ENCODE results near the gene PFN3.
"Not testable (repeated sequence)": the region's sequence is repeated elsewhere in the genome, so short reads cannot be mapped to it uniquely, and the experiment has no call there.

DNA sequence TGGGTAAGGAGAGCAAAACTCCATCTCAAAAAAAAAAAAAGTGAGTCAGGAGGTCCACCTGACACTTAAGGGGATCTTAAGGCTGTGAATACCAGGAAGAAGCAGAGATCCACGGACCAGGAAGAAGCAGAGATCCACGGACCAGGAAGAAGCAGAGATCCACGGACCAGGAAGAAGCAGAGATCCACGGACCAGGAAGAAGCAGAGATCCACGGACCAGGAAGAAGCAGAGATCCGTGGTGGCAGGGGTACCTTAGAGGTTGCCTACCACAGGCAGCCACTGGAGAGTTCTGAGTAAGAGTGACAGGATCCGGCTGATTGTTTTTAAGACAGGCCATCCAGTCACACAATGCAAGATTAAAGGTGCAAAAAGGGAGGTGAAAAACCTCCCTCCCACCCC, 20.0 kb upstream of the PFN3 start:
- TF ChIP-seq POLR2A (IDR thresholded peaks at IDR 0.05); POLR2AphosphoS5 (IDR thresholded peaks at IDR 0.05; ENCODE audit: insufficient read depth in 1 of 2, low read depth in 1 of 2): not testable (repeated sequence)
- TF ChIP-seq, protein P1, sequence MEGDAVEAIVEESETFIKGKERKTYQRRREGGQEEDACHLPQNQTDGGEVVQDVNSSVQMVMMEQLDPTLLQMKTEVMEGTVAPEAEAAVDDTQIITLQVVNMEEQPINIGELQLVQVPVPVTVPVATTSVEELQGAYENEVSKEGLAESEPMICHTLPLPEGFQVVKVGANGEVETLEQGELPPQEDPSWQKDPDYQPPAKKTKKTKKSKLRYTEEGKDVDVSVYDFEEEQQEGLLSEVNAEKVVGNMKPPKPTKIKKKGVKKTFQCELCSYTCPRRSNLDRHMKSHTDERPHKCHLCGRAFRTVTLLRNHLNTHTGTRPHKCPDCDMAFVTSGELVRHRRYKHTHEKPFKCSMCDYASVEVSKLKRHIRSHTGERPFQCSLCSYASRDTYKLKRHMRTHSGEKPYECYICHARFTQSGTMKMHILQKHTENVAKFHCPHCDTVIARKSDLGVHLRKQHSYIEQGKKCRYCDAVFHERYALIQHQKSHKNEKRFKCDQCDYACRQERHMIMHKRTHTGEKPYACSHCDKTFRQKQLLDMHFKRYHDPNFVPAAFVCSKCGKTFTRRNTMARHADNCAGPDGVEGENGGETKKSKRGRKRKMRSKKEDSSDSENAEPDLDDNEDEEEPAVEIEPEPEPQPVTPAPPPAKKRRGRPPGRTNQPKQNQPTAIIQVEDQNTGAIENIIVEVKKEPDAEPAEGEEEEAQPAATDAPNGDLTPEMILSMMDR (IDR thresholded peaks at IDR 0.05), result not testable (repeated sequence)

Measured in vagina (tissue), 2 donors.